Activated CD4-positive, alpha-beta T cell treated with anti-CD3 and anti-CD28 coated beads for 24 hours (primary cell): ENCODE measurements around the gene PTPRD.

Source experiments
- DNase-seq, 2 donors: peaks; one replicate each; pipeline ENCODE4 v3.0.0-alpha.2; 2020; ENCODE audit warnings: low read depth in 2 of 2

PTPRD gene

GRCh38 chr9:10054456-10054855 lies 558.3 kb downstream of the PTPRD start:
- no peak for DNase-seq

GRCh38 chr9:10052916-10053315 lies 559.9 kb downstream of the PTPRD start:
- no peak for DNase-seq

GRCh38 chr9:10052181-10052580 lies 560.6 kb downstream of the PTPRD start:
- no peak for DNase-seq

- no peak for DNase-seq
Measured at GRCh38 chr9:10050016-10050415, 562.8 kb downstream of the PTPRD start.

GRCh38 chr9:10048994-10049393 lies 563.8 kb downstream of the PTPRD start:
- no peak for DNase-seq

GRCh38 chr9:10045598-10045997 lies 567.2 kb downstream of the PTPRD start:
- DNase-seq: no peak

- no peak for DNase-seq
Measured at GRCh38 chr9:10041726-10042229, 571.0 kb downstream of the PTPRD start.

GRCh38 chr9:10036095-10036494 lies 576.7 kb downstream of the PTPRD start:
- no peak for DNase-seq

- no peak for DNase-seq
Measured at GRCh38 chr9:10032166-10032565, 580.6 kb downstream of the PTPRD start.

- DNase-seq: no peak
Measured at GRCh38 chr9:10026443-10026984, 586.3 kb downstream of the PTPRD start.

- DNase-seq: no peak
Measured at GRCh38 chr9:10015755-10016154, 597.0 kb downstream of the PTPRD start.

- DNase-seq: no peak
Measured at GRCh38 chr9:10014889-10015288, 597.9 kb downstream of the PTPRD start.

- no peak for DNase-seq
Measured at GRCh38 chr9:10009401-10009800, 603.4 kb downstream of the PTPRD start.

GRCh38 chr9:10008101-10008799 lies 604.6 kb downstream of the PTPRD start:
- DNase-seq: no peak

GRCh38 chr9:10007356-10007755 lies 605.4 kb downstream of the PTPRD start:
- DNase-seq: no peak

- no peak for DNase-seq
Measured at GRCh38 chr9:10005206-10005605, 607.6 kb downstream of the PTPRD start.

GRCh38 chr9:10003047-10003446 lies 609.8 kb downstream of the PTPRD start:
- no peak for DNase-seq

- no peak for DNase-seq
Measured at GRCh38 chr9:10000669-10001068, 612.1 kb downstream of the PTPRD start.

- DNase-seq: no peak
Measured at GRCh38 chr9:9998491-9999287, 614.1 kb downstream of the PTPRD start.

GRCh38 chr9:9997585-9997984 lies 615.2 kb downstream of the PTPRD start:
- DNase-seq: no peak

- DNase-seq: no peak
Measured at GRCh38 chr9:9996259-9996658, 616.5 kb downstream of the PTPRD start.

GRCh38 chr9:9992936-9993335 lies 619.9 kb downstream of the PTPRD start:
- no peak for DNase-seq

GRCh38 chr9:9973062-9973461 lies 639.7 kb downstream of the PTPRD start:
- no peak for DNase-seq
